Measurements from ENCODE around the gene NPEPPS. TPM values are rescaled to one million over a fixed set of nuclear protein-coding genes. Genes with fewer than 3 reads are reported as not detected.
"Not testable (repeated sequence)": the region's sequence is repeated elsewhere in the genome, so short reads cannot be mapped to it uniquely, and the experiment has no call there.

The NPEPPS gene, protein sequence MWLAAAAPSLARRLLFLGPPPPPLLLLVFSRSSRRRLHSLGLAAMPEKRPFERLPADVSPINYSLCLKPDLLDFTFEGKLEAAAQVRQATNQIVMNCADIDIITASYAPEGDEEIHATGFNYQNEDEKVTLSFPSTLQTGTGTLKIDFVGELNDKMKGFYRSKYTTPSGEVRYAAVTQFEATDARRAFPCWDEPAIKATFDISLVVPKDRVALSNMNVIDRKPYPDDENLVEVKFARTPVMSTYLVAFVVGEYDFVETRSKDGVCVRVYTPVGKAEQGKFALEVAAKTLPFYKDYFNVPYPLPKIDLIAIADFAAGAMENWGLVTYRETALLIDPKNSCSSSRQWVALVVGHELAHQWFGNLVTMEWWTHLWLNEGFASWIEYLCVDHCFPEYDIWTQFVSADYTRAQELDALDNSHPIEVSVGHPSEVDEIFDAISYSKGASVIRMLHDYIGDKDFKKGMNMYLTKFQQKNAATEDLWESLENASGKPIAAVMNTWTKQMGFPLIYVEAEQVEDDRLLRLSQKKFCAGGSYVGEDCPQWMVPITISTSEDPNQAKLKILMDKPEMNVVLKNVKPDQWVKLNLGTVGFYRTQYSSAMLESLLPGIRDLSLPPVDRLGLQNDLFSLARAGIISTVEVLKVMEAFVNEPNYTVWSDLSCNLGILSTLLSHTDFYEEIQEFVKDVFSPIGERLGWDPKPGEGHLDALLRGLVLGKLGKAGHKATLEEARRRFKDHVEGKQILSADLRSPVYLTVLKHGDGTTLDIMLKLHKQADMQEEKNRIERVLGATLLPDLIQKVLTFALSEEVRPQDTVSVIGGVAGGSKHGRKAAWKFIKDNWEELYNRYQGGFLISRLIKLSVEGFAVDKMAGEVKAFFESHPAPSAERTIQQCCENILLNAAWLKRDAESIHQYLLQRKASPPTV
- 38.1 and 43.5 TPM in 2 replicates for total RNA-seq (2014; rRNA removed; shearing (Covaris generic))

DNA sequence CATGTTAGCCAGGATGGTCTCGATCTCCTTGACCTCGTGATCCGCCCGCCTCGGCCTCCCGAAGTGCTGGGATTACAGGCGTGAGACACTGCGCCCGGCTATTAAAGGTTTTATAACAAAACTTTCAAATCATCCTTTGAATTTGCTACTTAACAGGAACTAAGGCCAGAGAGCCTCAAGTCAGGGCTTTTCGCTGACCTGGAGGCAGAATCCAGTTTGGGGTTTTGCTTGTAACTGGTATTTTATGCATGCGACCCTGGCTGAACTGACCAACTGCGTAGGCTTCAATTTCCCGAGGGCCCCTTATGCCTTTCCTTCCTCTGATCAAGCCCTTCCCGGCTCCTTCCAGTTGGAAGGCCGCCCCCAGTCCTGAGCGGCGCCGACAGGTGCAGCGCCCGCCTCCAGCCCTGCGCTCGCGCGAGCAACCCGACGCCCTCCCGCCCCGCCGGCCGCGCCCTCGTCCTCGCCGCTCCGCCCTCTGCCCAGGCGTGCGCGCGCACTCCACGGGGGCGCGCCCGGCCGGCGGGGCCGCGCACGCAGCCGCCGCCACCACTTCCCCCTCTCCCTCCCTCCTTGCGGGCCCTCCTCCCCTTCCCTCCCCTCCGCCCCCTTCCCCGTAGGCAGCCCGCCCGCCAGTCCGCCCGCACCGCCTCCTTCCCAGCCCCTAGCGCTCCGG, at the start of gene NPEPPS:
Gene NPEPPS (plus strand): TSS at position 552 of the 676 bp plus-strand sequence. CDS start 193 bp downstream, outside the sequence.
- peak; percentile 71 for DNase-seq (ENCODE audit: low spot score)

DNA sequence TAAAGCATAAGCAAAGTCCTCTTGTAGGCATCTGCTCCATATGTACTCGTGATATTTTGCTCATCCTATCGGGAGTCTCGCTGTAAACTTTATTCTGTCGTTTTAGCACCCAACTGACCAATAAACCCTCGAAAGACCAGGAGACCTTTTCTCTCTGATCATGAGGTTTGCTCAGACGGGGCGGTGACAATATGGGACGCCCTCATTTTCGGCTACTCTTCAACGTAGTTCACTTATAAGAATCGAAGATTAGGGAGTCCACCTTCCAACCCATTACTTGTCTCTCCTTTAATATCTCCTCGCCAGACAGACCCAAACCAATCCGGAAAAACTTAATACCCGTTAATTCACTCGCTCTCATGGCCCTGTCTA, 39.1 kb upstream of the NPEPPS start:
- DNase-seq (ENCODE audit: low spot score) = peak; percentile 24

DNA sequence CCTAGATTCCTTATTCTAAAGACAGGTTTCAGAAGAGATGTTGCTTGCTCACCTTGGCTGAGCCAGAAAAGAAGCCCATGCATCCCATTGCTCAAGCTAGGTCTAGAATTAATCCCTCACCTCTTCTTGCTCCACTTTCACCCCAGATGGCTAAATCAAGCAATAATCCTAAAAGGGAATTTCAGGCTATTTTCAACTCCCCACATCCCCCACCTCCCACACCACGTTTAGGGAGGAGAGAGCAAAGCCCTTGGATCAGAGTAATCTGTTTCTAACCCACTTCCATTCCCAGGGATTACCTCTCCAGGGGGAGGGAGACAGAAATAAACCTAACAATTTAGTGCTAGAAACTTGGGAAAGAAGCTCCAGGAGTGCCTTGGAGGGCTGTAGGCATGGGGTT, 31.8 kb upstream of the NPEPPS start:
- DNase-seq (ENCODE audit: low spot score) = not testable (repeated sequence)

DNA sequence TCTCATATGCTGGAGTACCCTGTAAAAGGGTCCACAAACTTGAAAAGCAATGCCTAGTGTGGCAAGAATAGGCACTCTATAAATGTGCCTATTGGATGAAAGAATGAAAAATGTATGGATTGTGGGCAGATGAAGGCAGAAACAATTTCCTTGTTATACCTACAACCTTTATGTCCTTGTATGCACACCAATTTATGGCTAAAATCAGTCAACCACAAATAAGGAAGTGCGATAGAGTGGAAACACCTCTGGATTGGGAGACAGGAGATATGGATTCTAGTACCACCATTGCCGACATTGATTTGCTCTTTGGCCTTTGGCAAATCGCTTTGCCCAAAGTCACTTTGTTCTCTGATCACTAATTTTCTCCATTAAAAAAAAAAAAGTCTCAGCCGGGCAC, 31.4 kb upstream of the NPEPPS start:
- not testable (repeated sequence) for DNase-seq (ENCODE audit: low spot score)

DNA sequence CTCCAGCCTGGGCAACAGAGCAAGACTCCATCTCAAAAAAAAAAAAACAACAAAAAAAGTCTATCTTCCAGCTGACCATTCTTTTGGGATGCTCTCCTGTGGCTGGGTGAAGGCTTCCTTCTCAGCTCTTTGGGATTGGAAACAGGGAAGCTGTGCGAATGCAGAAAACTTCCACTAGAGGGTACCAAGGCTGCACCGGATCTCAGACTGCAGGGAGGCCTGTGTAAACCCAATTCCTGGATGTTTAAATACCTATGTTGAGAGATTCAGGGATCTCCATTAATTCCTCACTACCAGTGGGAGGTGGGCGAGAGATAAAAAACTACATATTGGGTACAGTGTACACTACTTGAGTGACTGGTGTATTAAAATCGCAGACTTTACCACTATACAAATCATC, 30.3 kb upstream of the NPEPPS start:
- peak; percentile 40 for DNase-seq (ENCODE audit: low spot score)

DNA sequence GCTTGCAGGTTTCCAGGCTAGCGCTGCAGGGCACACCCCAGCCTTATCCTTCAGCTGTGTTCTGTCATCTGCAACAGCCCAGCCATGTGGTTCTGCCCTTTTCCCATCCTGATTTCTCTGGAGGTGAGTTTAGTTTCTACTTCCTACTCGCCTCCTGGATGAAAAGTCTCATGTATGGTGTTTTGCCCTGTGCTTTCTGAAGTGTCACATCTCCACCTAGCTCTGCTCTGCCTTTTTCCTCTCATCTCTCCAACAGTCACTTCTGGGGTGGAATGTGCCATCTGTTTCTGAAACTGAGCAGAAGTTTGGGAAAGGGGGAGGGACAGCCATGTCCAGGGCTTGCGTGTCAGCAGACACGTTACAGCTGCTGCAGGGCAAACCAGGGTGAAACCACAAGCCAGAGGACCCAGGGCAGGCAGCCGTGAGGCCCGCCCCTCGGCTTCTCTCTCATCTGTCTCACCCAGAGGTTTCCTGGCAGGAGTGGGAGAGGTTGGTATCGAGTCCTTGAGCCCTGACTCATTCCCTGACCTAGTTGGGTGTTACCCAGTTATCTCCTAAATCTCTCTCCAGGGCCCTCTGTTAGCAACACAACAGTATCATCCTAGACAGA, 28.7 kb upstream of the NPEPPS start:
- peak; percentile 55 for DNase-seq (ENCODE audit: low spot score)

DNA sequence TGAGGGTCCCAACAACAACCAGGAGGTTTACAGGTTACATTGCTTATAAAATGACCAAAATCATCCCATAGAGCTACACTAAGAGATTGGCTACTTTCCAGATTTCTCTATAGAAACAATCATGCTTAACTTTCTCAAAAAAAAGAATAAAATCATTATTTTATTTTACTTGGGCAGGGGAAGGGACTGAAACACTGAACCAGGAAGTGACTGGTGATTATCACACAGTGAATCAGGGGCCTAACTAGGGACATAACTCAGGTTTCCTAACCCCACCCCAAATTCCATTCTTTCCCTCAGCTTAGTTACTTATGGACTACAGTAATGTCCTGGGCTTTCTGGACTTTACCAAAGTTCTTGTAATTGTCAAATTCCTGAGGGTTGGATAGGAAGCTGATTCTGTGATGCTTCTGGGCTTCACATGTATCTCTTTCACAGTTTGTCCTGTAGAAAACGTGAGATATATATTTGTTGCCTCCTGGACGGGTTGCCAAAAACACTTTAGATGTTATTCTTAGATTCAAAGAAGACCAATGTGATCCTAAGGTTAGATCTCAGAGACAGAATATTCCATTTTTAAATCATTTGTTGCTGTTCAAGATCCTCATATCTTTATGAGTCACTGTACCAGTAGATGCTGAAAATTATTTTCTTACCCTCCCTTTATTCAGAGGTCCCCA, 28.0 kb upstream of the NPEPPS start:
- peak; percentile 65 for DNase-seq (ENCODE audit: low spot score)

DNA sequence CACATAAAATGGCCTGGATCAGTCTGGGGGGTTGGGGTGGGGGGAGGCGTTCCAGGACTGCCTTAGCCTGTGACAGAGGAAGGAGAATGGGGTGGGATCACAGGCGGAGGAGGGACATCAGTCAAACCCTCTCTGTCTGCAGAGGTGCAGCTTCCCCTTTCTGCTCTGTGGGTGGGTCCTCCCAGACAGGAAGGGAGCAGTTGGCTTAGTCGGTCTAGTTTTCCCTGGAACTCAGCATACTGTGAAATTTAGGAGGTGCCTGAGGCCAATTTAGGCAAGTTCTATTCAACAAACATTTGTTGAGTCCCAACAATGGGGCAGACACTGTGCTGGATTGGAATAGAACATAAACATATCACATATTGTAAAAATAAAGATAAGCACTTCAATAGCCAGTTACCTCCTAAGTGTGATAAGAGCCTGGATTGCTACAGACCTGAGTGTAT, 19.2 kb upstream of the NPEPPS start:
- DNase-seq (ENCODE audit: low spot score) = peak; percentile 50

DNA sequence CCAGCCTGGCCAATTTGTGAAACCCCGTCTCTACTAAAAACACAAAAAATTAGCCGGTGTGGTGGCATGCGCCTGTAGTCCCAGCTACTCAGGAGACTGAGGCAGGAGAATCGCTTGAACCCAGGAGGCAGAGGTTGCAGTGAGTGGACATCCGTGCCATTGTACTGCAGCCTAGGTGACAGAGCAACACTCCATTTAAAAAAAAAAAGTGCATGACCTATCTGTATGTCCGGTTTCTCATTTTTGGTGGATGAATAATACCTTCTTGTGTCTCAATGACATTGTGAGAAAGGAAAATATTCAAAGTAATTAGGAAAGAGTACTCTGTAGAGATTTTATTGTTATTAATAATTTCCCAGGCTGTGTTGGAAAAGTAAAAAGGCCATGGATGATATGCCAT, 17.6 kb upstream of the NPEPPS start:
- not testable (repeated sequence) for DNase-seq (ENCODE audit: low spot score)

DNA sequence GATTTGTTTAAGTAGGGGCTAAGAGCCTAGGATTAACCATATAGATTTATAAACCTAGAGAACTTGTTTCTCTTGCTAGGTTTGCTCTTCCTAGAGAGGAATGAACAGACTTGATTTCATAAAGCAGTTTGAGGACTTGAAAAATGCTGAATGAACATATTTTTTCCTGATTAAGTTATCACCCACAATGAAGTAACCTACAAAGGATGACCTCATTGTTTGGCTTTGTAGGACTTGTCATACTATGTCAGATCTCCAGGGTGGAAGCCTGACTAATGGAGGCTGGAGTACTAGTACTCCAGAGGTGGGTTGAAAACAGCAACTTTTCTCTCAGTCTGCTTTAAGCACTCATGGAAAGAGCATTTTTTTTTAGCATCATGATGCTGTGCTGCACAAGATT, 12.0 kb upstream of the NPEPPS start:
- not testable (repeated sequence) for DNase-seq (ENCODE audit: low spot score)

DNA sequence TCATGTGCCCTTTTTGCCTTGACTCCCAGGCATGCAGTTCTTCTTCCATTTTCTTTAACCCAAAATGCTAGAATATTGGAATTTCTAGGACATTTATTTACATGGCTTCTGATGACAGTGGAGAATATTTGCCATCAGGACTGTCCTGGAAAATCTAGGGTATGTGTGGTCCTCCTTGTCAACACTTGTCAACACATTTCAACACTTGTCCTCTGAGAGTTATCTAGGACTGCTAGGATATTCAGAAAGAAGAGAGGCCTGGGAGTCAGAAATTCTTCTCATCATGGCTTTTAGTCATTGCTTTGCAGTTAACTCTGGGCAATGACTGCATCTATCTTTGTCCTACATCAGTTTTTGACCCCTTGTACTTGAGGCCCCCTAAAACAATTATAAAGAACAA, 11.5 kb upstream of the NPEPPS start:
- not testable (repeated sequence) for DNase-seq (ENCODE audit: low spot score)

DNA sequence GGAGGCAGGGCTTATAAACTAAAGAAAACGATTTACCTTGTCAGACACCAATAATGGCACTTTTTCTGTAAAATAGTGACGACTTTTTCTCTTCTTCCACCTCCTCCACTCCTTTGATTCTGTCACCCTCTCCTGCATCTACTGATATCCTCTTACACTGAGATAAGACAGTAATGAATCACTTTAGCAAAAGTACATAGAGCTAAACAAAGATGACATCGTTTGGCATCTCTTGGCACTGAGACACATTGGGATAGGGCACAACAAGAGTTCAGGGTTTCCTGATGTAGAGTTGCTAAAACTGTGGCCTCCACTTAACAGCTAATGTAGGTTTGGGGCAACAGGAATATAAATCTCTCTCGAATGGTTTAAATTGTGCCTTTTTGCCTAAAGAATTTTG, 10.6 kb upstream of the NPEPPS start:
- not testable (repeated sequence) for DNase-seq (ENCODE audit: low spot score)

DNA sequence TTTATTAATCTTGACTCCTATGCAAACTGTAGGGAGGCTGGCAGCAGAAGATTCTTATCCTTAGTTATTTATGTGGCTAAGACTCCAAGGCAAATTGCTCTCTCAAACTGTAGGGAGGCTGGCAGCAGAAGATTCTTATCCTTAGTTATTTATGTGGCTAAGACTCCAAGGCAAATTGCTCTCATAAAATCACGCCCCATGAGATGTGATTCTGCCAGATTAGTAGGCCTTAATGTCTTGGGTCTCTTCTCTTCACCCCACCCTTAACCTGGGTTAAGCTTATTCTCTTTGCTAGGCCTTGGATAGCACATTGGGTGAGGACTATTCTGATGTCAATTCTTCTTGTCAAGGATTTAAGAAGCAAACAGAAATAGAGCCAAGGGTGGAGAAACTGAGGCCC, 9.5 kb upstream of the NPEPPS start:
- not testable (repeated sequence) for DNase-seq (ENCODE audit: low spot score)

DNA sequence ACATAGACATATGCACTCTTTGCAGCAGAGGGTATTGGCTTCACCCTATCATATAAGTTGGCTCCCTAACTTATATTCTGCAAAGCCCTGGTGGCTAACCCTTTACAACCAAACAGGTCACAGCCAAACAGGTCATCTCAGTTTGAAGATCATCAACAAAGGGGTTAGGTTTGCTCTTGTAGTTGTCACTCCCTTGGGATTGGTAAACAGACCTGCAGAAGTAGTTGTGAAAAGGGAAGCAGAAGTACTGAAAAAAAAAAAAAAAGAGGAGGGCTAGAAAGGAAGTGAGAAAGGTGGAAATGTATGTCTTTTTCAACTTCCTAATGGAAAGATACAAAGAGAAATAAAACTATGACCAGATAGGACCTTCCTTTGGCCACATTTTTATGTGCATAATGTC, 8.6 kb upstream of the NPEPPS start:
- DNase-seq (ENCODE audit: low spot score) = not testable (repeated sequence)

DNA sequence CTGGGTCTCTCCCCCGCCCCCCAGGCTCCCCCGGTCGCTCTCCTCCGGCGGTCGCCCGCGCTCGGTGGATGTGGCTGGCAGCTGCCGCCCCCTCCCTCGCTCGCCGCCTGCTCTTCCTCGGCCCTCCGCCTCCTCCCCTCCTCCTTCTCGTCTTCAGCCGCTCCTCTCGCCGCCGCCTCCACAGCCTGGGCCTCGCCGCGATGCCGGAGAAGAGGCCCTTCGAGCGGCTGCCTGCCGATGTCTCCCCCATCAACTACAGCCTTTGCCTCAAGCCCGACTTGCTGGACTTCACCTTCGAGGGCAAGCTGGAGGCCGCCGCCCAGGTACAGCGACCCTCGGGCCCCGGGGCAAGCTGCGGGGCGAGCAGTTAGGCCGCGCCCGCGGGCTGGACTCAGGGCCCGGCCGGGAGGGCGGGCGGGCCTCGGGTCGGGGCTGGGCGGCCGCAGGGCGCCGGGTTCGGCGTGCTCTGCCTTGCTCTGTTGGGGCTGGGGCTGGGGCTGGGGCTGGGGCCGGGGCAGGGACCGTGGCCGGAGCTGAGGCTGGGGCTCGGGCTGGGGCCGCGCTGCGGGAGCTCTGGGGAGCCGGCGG, 419 bp downstream of the NPEPPS start:
- peak; percentile 7 for DNase-seq (ENCODE audit: low spot score)

DNA sequence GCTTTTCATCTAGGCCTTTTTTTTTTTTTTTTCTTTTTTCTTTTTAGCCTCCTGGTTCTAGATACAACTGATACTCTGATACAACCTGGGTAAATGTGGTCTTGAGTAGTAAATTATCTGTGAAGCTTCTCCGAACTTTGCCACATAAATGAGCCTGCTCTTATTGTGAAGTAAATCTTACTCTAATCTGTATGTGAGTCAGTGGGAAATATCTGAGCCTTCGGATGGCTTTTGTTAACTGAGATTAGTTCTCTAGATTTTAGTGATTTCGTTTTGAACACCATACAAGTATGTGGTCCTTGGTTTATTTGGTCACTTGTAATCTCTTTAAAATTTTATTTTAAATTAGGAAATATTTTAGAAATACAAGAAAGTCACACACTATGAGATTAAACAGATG, 8.2 kb downstream of the NPEPPS start:
- DNase-seq (ENCODE audit: low spot score) = not testable (repeated sequence)

DNA sequence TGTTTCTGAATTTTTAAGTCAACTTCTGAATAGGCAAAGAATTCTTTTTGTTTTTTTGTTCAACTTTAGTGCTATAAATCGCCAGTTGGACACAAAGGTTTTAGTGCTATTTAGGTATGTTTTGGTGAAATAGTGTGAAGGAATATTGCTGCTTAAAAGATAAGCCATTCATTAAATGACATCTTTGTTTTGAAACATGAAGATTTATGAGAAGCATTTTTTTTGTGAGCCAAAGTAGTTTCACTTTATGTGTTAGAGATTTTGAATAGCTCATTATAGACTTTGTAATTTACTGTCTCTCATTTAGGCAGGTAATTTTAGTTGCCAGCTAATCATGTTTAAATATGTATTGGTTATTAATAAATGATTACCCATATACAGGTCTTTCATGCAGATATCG, 10.8 kb downstream of the NPEPPS start:
- DNase-seq (ENCODE audit: low spot score) = not testable (repeated sequence)

DNA sequence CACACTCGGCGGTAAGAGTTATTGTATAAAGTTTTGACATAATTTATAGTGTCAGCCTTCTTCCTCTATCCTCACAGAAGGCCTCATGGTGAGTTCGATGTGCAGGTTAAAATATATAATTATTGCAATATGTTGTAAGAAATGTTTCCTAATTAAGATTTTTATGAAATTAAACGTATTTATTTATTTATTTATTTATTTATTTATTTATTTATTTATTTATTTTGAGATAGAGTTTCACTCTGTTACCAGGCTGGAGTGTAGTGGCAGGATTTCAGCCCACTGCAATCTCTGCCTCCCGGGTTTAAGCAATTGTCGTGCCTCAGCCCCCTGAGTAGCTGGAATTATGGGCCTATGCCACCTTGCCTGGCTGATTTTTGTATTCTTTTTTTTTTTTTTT, 13.4 kb downstream of the NPEPPS start:
- not testable (repeated sequence) for DNase-seq (ENCODE audit: low spot score)

DNA sequence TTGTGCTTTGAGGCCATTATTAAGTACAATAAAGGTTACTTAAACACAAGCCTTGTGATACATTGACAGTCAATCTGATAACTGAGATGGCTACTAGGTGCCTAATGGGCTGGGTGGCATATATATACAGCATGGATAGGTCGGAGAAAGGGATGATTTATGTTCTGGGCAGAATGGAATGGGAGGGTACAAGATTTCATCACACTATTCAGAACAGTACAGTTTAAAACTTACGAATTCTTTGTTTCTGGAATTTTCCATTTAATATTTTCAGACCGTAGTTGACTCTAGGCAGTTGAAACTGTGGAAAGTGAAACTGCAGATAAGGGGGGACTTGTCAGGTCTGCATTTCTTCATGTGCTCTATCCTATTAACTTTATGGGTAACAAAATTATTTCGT, 23.8 kb downstream of the NPEPPS start:
- not testable (repeated sequence) for DNase-seq (ENCODE audit: low spot score)

DNA sequence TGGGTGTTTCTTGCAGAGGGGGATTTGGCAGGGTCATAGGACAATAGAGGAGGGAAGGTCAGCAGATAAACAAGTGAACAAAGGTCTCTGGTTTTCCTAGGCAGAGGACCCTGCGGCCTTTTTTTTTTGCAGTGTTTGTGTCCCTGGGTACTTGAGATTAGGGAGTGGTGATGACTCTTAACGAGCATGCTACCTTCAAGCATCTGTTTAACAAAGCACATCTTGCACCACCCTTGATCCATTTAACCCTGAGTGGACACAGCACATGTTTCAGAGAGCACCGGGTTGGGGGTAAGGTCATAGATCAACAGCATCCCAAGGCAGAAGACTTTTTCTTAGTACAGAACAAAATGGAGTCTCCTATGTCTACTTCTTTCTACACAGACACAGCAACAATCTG, 25.2 kb downstream of the NPEPPS start:
- DNase-seq (ENCODE audit: low spot score) = not testable (repeated sequence)

Data from HT-29 (cell line).